ENCODE results near the gene ATP6V0C.
"Not testable (repeated sequence)": the region's sequence is repeated elsewhere in the genome, so short reads cannot be mapped to it uniquely, and the experiment has no call there.

ATP6V0C gene

DNA sequence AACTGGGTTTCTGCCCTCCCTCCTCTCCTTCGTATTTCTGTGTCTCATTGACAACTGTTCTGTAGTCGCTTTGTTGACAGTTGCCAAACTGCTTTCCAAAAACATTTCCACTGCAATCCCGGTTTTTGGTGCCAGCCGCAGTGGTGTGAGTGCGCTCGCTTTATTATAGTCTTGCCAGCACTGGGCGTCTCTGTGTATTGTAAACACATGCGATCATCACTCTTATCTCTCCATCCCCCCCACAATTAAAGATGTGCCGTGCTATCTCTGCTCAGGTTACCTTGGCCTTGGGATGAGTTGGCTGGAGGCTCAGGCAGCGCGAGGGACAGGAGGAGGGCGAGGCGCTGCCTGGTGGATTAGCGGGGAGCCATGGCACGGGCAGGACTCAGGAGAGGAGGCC is 43.4 kb downstream of the ATP6V0C start:
- H3K4me3 Mint-ChIP-seq; H3K27ac Mint-ChIP-seq; H3K4me1 Mint-ChIP-seq (ENCODE audit: low read depth); H3K27me3 Mint-ChIP-seq; H3K9me3 Mint-ChIP-seq; H3K36me3 Mint-ChIP-seq (ENCODE audit: low read depth): not testable (repeated sequence)

DNA sequence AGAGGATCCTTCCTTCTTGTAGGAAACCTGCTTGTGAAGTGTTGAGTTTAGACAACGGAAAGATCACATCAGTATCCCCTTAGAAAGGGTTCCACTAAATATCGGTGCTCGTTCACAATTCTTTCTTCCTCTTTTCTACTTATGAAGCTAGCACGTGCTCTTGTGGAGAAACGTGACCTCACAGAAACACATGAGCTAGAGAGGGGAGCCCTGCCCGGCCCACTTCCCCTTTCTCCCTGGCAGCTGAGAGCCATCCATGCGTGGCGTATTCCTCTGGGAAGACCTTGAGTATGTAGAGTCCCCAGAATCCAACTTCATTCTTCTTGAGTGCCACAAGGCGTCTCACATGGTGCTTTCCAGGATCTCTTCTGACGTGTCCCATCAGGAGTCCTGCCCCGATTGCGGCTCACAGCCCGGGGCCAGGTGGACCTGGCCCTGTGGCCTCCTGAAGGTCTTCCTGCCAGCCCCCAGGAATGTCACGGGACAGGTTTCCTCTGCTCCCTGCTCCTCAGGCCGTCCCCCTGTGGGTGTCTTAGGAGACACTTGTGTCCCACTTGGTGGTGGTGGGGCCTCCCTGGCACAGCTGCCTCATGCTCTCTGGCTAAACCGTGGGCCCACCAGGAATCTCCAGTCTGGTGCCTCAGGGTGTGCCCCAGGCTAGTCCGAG is 46.5 kb downstream of the ATP6V0C start:
- not testable (repeated sequence) for H3K36me3 Mint-ChIP-seq (ENCODE audit: low read depth); H3K27me3 Mint-ChIP-seq; H3K27ac Mint-ChIP-seq; H3K9me3 Mint-ChIP-seq; H3K4me3 Mint-ChIP-seq; H3K4me1 Mint-ChIP-seq (ENCODE audit: low read depth)

DNA sequence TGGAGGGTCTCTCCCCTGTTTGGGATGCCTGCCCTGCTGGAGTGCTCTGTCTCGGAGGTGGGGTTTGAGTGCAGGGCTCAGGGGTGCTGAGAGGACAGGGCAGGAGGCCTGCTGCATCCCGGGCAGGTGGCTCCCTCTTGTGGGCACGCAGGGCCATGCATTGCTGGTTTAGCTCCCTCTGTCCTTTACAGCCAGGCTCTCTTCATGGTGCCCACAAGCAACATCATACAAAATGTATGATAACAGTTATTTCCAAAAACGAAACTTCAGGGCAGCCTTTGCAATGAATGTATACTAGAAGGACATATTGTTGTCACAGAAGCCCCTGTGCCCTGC is 47.0 kb downstream of the ATP6V0C start:
- not testable (repeated sequence) for H3K4me3 Mint-ChIP-seq; H3K36me3 Mint-ChIP-seq (ENCODE audit: low read depth); H3K27ac Mint-ChIP-seq; H3K27me3 Mint-ChIP-seq; H3K4me1 Mint-ChIP-seq (ENCODE audit: low read depth); H3K9me3 Mint-ChIP-seq

- not testable (repeated sequence) for H3K27ac Mint-ChIP-seq
Observed at GRCh38 chr16:2567506-2567905, 53.8 kb downstream of the ATP6V0C start.

GRCh38 chr16:2568573-2568972 is 54.8 kb downstream of the ATP6V0C start:
- H3K4me1 Mint-ChIP-seq (ENCODE audit: low read depth); H3K27me3 Mint-ChIP-seq; H3K27ac Mint-ChIP-seq; H3K36me3 Mint-ChIP-seq (ENCODE audit: low read depth); H3K4me3 Mint-ChIP-seq; H3K9me3 Mint-ChIP-seq: not testable (repeated sequence)

More at GRCh38 chr16:2567506-2567905, 53.8 kb downstream of the ATP6V0C start:
- H3K4me3 Mint-ChIP-seq; H3K27me3 Mint-ChIP-seq; H3K4me1 Mint-ChIP-seq (ENCODE audit: low read depth); H3K36me3 Mint-ChIP-seq (ENCODE audit: low read depth); H3K9me3 Mint-ChIP-seq: not testable (repeated sequence)
